BE2C (cell line): ENCODE measurements around the gene B3GALNT2.

Experiments used
- DNase-seq: peaks from one replicate; pipeline ENCODE4 v3.0.0-alpha.2; 2020
- H3K27me3 ChIP-seq: fragments of 250-450 bp; sonication (Bioruptor Pico); 2 replicates; pipeline ENCODE4 v1.5.1; 2020; ENCODE audit warnings: mild to moderate bottlenecking
- H3K36me3 ChIP-seq: fragments of 250-450 bp; sonication (Bioruptor Pico); 2 replicates; pipeline ENCODE4 v1.5.1; 2020; ENCODE audit warnings: mild to moderate bottlenecking
- H3K4me1 ChIP-seq: fragments of 250-450 bp; sonication (Bioruptor Pico); 2 replicates; pipeline ENCODE4 v1.5.1; 2020
- H3K4me3 ChIP-seq: 2 replicates; pipeline ENCODE4 v1.5.1; 2011; ENCODE audit warnings: low read depth, low read length
- H3K9me3 ChIP-seq: fragments of 250-450 bp; sonication (Bioruptor Pico); 2 replicates; pipeline ENCODE4 v1.5.1; 2020
- TF ChIP-seq, protein P1 (sequence below): IDR thresholded peaks from 2 replicates; pipeline ENCODE4 v1.5.1; 2012; ENCODE audit warnings: mild to moderate bottlenecking, low read depth, low read length

The B3GALNT2 gene

DNA sequence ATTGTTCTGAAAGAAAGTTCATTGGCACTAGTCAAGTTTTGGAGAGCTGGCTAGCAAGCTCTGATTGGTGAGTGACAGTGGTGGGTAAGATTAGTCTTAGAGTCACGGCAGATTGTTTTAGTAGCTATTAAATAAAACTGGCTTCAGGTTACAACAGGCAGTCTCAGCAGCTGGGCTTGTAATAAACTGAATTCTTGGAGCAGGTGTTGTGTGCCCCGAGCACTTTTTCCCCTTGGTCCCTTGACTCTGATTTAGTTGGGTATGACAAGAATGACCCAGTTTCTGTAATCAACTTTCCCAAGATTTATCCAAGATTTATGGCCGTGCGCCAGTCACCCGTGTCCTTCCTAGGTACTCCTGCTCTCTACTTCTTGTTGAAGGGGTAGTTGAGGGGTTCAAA is 96.8 kb downstream of the B3GALNT2 start:
- TF ChIP-seq, protein P1, sequence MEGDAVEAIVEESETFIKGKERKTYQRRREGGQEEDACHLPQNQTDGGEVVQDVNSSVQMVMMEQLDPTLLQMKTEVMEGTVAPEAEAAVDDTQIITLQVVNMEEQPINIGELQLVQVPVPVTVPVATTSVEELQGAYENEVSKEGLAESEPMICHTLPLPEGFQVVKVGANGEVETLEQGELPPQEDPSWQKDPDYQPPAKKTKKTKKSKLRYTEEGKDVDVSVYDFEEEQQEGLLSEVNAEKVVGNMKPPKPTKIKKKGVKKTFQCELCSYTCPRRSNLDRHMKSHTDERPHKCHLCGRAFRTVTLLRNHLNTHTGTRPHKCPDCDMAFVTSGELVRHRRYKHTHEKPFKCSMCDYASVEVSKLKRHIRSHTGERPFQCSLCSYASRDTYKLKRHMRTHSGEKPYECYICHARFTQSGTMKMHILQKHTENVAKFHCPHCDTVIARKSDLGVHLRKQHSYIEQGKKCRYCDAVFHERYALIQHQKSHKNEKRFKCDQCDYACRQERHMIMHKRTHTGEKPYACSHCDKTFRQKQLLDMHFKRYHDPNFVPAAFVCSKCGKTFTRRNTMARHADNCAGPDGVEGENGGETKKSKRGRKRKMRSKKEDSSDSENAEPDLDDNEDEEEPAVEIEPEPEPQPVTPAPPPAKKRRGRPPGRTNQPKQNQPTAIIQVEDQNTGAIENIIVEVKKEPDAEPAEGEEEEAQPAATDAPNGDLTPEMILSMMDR: no peak
- Histone ChIP-seq H3K9me3 (no peaks in the 10 kb centered on the region), H3K27me3 (no peaks in the 10 kb centered on the region), H3K36me3 (peaks cover 5% of the 10 kb centered on the region), H3K4me1 (peaks cover 12% of the 10 kb centered on the region), H3K4me3 (no peak overlapping the region)
- DNase-seq: no peak

- no peak for DNase-seq
- TF ChIP-seq, protein P1: no peak
- H3K4me1 ChIP-seq: peaks cover 7% of the 10 kb centered on the region; the same call in 1 of the 2 replicates
- no peaks in the 10 kb centered on the region for H3K9me3 ChIP-seq
- H3K36me3 ChIP-seq: peaks cover 7% of the 10 kb centered on the region
- no peaks in the 10 kb centered on the region for H3K27me3 ChIP-seq
- no peak overlapping the region for H3K4me3 ChIP-seq
Observed at GRCh38 chr1:235404190-235404589, 100.1 kb downstream of the B3GALNT2 start.

DNA sequence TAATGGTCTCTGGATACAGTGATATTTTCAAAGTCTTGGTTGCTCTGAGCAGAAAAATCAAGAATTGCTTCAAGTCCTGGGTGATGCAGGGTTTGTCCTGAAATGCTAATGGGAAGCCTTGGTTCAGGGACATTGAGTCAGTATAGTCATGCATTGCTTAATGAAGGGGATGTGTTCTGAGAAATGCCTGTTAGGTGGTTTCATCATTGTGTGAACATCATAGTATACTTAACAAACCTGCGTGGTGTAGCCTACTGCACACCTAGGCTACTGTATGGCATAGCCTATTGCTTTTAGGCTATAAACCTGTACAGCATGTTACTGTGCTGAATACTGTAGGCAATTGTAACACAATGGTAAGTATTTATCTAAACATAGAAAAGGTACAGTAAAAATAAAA is 100.7 kb downstream of the B3GALNT2 start:
- Histone ChIP-seq H3K27me3 (no peaks in the 10 kb centered on the region), H3K4me3 (no peak overlapping the region), H3K36me3 (peaks cover 7% of the 10 kb centered on the region), H3K4me1 (0 out of 2 replicates have a peak, but pooled peaks cover 3% of the 10 kb centered on the region), H3K9me3 (no peaks in the 10 kb centered on the region)
- no peak for DNase-seq
- TF ChIP-seq, protein P1: no peak

- H3K36me3 ChIP-seq: peaks cover 7% of the 10 kb centered on the region
- peaks cover 2% of the 10 kb centered on the region; the same call in 1 of the 2 replicates for H3K4me1 ChIP-seq
Observed at GRCh38 chr1:235402457-235403200, 101.6 kb downstream of the B3GALNT2 start.

DNA sequence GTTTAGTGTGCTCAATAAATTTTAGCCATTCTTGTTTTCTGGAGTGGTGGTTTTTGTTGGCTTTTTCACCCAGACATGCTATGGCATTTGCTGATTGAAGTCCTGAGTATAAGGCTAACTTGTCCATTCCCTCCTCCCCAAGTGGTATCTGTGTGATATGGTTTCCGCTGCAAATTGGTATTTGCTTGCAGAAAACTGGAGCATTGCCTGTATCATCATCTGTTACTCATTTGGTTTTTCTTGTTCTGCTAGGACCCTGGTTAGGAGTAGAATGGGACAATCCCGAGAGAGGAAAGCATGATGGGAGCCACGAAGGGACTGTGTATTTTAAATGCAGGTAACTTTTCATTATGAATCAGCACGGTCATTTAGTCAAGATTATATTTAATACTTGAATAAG is 103.0 kb downstream of the B3GALNT2 start:
- TF ChIP-seq, protein P1: no peak
- Histone ChIP-seq H3K36me3 (peaks cover 7% of the 10 kb centered on the region), H3K4me1 (peaks cover 3% of the 10 kb centered on the region; the same call in 1 of the 2 replicates), H3K4me3 (no peak overlapping the region), H3K9me3 (no peaks in the 10 kb centered on the region), H3K27me3 (no peaks in the 10 kb centered on the region)
- DNase-seq: no peak

More at GRCh38 chr1:235402457-235403200, 101.6 kb downstream of the B3GALNT2 start:
- DNase-seq: no peak
- Histone ChIP-seq H3K4me3 (no peak overlapping the region), H3K27me3 (no peaks in the 10 kb centered on the region), H3K9me3 (no peaks in the 10 kb centered on the region)
- TF ChIP-seq, protein P1: no peak
